B cell (primary cell): ENCODE measurements around the gene SMTN.

Experiments
- CTCF ChIP-seq: fragments of 200-600 bp; IDR thresholded peaks from one replicate; pipeline ENCODE4 v1.8.0; 2022; ENCODE audit warnings: antibody characterized with exemption, mild to moderate bottlenecking
- EZH2 ChIP-seq: IDR thresholded peaks from 2 replicates; pipeline ENCODE4 v1.6.1; 2012; ENCODE audit warnings: borderline replicate concordance, low read depth, mild to moderate bottlenecking, moderate library complexity, low read length; ENCODE audit not compliant: insufficient read depth, poor library complexity, severe bottlenecking

- TF ChIP-seq CTCF (no peak), EZH2 (no peak)
Observed at GRCh38 chr22:31099841-31100761, 19.0 kb downstream of the SMTN start.
